ENCODE results near the gene KAZN.
A peak's percentile ranks its signal among the peaks of the same experiment; 100 is the strongest.

KAZN gene

DNA sequence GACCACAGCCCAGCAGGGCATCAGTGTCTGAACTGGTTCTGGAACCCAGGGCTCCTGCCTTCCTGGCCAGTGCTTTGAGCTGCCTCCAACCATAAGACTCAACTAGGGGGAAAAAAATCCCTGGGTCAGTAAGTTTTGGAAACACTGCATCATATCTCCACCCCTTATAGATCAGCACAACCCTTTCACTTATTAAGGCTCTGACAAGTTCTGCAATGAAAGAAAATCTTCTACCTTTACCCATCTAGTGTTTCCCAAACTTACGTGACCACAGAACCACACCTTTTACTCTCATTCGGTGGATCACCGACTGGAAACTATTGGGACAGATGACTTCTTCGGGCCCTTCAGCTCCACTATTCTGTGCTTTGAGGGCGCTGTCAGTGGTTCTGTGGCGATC lies 476.7 kb downstream of the KAZN start:
- no peak for DNase-seq

DNA sequence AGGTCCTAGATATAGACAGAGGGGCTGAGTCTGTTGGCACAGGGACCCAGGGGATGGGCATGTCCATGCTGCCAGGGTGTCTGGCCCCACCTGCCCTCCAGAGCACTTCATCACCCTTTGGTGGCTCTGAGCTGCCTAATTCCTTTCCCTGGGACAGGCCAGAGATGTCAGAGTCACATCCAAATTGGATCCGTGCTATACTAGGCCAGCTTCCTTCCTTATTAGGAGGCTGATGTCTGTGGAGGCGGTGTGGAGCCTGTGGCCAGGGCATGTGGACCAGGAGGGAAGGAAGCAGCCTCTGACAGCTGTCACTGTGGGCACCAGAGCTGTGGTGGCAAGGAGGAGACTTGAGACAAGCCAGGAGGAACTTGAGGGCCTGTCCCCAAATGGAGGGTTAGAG lies 477.3 kb downstream of the KAZN start:
- no peak for DNase-seq

DNA sequence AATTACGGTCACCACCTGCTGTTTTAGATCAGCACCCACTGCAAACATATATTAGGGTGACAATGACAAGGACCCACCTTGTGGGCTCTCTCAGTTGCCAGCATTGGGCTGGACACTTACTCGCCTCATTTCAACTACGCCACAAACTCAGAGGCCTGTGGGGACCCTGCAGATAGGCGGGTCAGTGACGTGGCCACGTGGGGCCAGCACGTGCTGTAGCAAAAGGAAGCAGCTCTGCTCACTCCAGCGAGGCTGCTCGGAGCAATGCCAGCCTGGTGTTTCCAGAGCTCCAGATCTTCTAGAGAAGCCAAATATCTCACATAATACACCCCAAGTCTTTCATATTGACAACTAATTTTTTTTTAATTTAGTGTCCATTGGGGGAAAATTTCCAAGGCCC lies 478.3 kb downstream of the KAZN start:
- DNase-seq = no peak

DNA sequence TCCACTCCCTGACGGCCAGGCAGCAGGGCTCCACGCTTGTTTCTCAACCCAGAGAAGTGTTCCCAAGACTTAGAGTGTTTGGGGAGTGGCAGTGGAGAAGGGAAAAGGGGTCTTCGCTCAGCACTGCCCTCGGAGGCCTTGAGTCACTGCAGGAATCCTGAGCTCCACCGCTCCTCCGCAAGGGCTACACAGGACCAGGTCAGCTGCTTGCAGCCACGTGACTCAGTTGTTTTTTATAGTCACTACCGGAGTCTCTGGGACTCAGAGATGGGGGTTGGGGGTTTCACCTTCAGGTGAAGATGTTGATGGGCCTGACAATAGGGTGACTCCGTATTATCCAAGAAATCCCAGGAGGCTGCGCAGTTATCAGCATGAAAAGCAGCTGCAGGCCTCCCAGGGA lies 478.9 kb downstream of the KAZN start:
- no peak for DNase-seq

GRCh38 chr1:15080328-15081007 lies 482.0 kb downstream of the KAZN start:
- no peak for DNase-seq

GRCh38 chr1:15081102-15081501 lies 482.6 kb downstream of the KAZN start:
- no peak for DNase-seq

- no peak for DNase-seq
These were observed 485.1 kb downstream of the KAZN start for GRCh38 chr1:15083578-15083977.

GRCh38 chr1:15088281-15088971 lies 489.9 kb downstream of the KAZN start:
- no peak for DNase-seq

- no peak for DNase-seq
These were observed 490.9 kb downstream of the KAZN start for GRCh38 chr1:15089258-15089992.

- DNase-seq = no peak
These were observed 491.9 kb downstream of the KAZN start for GRCh38 chr1:15090373-15090772.

- DNase-seq = no peak
These were observed 495.6 kb downstream of the KAZN start for GRCh38 chr1:15094056-15094455.

DNA sequence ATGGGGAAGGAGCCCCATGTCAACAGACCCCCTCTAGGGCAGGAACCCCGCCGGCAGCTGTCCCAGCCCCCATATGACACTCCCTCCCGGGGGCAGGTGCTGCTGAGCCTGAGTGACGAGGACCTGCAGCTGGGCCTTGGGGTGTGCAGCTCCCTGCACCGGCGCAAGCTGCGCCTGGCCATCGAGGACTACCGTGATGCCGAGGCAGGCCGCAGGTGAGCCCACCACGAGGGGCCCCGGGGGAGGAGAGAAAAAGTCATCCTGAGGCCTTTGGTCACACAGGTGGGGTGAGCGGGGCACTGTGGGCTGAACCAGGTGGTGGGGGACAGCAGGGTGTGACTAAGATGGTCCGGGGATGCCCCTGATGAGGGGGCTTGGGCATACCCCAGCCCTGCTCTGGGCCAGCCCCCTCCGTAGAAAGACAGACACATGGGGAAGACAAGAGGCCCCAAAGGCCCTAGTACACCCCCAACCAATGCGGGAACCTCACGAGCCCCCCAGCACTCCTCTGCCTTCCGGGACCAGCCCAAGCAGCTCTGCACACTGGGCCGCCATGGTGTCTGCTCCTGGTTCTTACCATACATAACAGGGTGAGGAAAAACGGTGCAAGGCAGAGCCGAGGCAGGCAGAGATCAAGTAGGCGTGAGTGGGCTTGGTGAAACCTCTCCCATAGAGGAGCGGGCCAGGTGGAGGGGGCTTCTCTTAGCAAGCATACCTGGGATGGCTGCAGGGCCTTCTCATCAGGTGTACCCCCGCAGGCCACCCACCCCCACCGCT lies 496.4 kb downstream of the KAZN start:
- DNase-seq = no peak

DNA sequence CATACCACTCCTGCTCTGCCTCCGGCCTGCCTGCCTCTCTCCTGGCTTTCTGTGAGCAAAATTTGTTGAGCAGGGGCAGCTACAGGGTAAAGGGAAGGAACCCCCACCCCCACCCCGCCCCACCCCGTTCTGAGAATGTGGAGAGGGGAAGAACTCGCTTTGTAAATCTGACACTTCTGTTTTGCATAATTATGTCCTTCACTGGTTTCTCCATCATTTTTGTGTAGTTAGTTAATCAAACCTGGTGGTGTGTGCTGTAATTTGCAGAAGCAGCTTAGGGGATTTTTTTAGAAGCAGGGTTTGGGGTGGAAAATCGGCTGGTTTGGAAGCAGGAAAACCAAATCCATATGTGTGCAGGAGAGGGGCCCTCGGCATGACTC lies 497.0 kb downstream of the KAZN start:
- DNase-seq = no peak

DNA sequence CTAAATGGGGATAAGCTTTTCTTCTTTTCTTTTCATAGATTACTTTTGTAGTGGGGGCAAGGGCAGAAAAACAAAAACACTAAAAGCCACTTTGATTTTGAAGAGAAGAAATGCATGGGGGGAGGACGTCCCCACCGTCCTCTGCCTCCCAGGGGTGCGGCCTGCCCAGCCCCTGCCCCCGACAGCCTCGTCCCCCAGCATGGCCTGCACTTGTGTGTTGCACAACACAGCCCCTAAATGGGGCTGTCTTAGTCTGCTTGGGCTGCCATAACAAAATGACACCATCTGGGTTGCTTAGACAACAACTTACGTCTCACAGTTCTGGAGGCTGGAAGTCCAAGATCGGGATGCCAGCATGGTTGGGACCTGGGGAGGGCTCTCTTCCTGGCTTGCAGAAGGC lies 497.8 kb downstream of the KAZN start:
- no peak for DNase-seq

- DNase-seq = no peak
These were observed 500.0 kb downstream of the KAZN start for GRCh38 chr1:15098176-15099125.

DNA sequence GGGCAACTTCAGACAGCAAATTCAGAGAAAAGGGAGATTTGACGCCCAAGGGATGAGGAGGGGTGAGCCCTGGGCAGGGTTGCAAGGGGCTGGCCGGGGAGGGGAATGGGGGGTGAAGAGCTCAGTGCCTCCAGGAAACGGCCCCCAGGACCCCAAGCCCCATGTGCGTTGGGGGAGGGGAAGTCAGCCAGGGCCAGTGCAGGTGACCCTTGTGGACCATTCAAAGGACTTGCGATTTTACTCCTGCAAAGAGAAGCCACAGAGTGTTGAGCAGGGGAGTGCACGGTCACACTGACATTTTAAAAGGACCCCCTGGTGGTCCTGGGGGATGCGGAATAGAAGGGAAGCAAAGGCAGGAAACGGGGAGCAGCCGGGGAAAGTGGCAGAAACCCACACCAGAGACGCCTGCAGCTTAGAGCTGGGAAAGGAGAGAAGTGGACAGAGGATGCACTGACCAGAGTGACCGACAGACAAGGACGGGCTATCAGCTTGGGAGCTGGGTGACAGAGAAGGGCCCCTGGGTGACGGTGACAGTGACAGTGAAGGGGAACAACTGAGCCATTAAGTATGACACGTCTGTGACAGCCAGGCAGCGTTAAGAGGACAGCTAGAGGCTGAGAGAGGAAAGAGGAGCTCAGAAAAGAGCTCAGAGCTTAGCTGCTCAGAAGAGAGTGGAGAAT lies 501.1 kb downstream of the KAZN start:
- no peak for DNase-seq

DNA sequence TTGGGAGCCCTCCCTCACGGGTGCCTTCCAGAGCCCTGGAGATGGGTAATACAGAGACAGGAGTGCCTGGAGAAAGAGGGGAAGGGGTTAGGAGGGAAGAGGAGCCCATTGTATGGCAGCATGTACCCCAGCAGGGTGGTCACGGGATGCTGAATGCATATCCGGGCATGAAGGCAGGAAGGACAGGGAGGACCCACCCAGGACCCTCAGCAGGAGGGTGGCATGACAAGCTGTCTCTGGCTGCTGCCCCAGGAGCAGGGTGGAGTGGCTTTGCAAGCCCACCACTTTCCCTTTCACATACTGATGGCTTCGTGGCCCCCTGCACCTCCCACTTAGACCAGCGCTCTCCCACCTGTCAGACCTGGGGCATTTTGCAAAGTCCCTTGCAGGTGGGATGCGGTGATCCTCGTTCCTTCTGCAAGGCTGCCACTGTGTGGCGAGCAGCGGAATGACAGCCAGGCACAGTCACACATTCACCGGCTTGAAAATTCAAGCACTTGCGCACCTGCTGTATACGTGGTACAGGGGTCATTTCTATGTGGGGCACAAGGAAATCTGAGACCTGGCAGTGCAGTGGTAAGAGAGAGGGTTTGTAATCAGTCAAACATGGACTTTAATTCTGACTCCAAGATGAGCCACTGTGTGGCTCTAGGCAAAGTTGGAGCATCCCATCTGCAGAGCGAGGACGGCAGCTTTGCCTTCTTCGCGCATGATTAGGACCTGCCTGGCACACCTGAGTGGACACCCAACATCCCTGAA lies 501.8 kb downstream of the KAZN start:
- DNase-seq = peak; percentile 8 to 18

GRCh38 chr1:15100880-15101760 lies 502.6 kb downstream of the KAZN start:
- no peak for DNase-seq

DNA sequence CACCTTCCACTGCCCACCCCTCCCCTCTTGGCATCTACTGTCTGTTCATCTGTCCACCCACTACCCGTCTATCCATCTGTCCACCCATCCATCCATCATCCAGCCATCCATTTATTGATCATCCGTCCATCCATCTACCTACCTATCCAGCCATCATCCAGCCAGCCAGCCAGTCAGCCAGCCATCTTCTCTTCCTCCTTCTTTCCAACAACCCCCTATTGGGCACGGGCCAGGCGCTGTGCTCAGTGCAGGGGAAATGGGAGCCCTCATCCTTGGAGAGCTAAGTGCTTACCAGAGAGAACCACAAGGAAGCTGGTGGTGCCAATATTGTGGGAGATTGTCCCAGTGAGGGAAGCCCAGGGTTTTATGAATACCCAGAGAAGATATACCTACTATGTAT lies 503.3 kb downstream of the KAZN start:
- DNase-seq = no peak

DNA sequence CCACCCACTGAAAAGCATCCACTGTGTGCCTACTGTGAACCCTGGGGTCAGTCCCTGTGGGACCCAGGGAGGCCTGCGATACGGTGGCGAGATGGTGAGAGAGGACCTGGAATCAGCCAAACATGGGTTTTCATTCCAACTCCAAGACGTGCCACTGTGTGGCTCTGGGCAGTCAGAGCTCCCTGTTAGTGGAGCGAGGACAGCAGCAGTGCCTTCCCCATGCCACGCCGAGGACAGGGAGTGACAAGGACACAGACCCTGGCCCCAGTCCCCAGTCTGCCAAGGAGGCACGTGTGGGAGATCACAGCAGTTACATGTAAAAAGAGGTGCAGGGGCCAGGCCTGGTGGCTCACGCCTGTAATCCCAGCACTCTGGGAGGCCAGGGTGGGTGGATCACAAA lies 504.2 kb downstream of the KAZN start:
- DNase-seq = no peak
